Suprapubic skin (tissue), 4 donors: ENCODE results near the gene LPP. TPM values are rescaled to one million over a fixed set of nuclear protein-coding genes. Genes with fewer than 3 reads are reported as not detected.

Experiments
- DNase-seq, 2 donors: peaks; one replicate each; pipeline ENCODE4 v3.0.0-alpha.2; 2019; ENCODE audit warnings: low spot score in 2 of 2
- H3K27ac ChIP-seq: fragments of 200-600 bp; sonication (generic); one replicate; pipeline ENCODE4 v1.5.1; 2019
- H3K27me3 ChIP-seq: fragments of 200-600 bp; sonication (generic); one replicate; pipeline ENCODE4 v1.5.1; 2019
- H3K36me3 ChIP-seq: fragments of 200-600 bp; sonication (generic); one replicate; pipeline ENCODE4 v1.5.1; 2019
- H3K4me1 ChIP-seq: fragments of 200-600 bp; sonication (generic); one replicate; pipeline ENCODE4 v1.5.1; 2019
- H3K4me3 ChIP-seq: fragments of 200-600 bp; sonication (generic); one replicate; pipeline ENCODE4 v1.5.1; 2019; ENCODE audit warnings: mild to moderate bottlenecking
- H3K9me3 ChIP-seq: fragments of 200-600 bp; sonication (generic); one replicate; pipeline ENCODE4 v1.5.1; 2019
- CTCF ChIP-seq, 2 donors: fragments of 200-600 bp in 1 of 2; fragments of 450-650 bp in 1 of 2; sonication (generic) in 1 of 2; IDR thresholded peaks; one replicate each; pipeline ENCODE4 v1.5.1; 2016 to 2019; ENCODE audit warnings: antibody characterized with exemption in 2 of 2, mild to moderate bottlenecking in 1 of 2, moderate library complexity in 1 of 2
- EP300 ChIP-seq: sonication (generic); formaldehyde crosslinking; IDR thresholded peaks from one replicate; pipeline ENCODE4 v1.6.1; 2017; ENCODE audit warnings: antibody characterized with exemption
- POLR2A ChIP-seq, 2 donors: fragments of 450-650 bp; IDR thresholded peaks; one replicate each; pipeline ENCODE4 v1.6.1; 2017; ENCODE audit warnings: antibody characterized with exemption in 2 of 2, mild to moderate bottlenecking in 2 of 2, moderate library complexity in 2 of 2
- POLR2AphosphoS5 ChIP-seq, 3 donors: sonication (generic); formaldehyde crosslinking; IDR thresholded peaks; one replicate each; pipeline ENCODE4 v1.6.1; 2017; ENCODE audit warnings: antibody characterized with exemption in 3 of 3
- WGBS: methylation state at CpG from one replicate; pipeline ENCODE4 v1.1.5; 2018; 5-methylcytosine and 5-hydroxymethylcytosine counted together
- total RNA-seq, 4 donors: library from RNA; depleted of rRNA; stranded (reverse); fragments of >200 nt; gene quantifications; one replicate each; pipeline ENCODE4 v1.1.0, GENCODE V29; 2016

Gene LPP
- total RNA-seq, 4 donors from 2014 or later = 56.8 to 127 (median 84.2) TPM

DNA sequence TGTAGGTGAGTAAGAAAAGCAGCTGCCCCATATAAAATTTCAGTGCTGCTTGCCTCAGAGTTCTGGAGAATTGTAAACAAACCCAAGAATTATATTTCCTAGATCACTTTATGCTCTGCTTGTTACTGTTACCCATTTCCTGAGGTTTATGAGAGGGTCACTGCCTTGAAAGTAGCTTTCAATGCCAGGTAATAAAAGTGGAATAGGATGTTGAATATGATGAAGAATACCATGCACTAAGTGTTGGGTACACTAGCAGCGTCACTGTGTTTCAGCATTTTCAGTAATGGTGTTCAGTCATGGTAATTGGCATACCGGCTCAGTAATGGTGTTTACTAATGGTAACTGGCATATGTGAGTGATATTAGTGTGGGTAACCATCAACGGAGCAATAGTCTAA is 568.0 kb downstream of the LPP start:
- Histone ChIP-seq H3K27me3 (no peaks in the 10 kb centered on the region), H3K27ac (no peak overlapping the region), H3K4me1 (no peaks in the 10 kb centered on the region), H3K4me3 (no peak overlapping the region), H3K36me3 (no peaks in the 10 kb centered on the region), H3K9me3 (no peaks in the 10 kb centered on the region)
- TF ChIP-seq EP300 (no peak), POLR2A (IDR thresholded peaks at IDR 0.05) (no peak), POLR2AphosphoS5 (IDR thresholded peaks at IDR 0.05) (no peak), CTCF (IDR thresholded peaks at IDR 0.05) (no peak)
- no peak for DNase-seq
- 97% methylated on average over 3 of the region's 3 CpGs for WGBS

DNA sequence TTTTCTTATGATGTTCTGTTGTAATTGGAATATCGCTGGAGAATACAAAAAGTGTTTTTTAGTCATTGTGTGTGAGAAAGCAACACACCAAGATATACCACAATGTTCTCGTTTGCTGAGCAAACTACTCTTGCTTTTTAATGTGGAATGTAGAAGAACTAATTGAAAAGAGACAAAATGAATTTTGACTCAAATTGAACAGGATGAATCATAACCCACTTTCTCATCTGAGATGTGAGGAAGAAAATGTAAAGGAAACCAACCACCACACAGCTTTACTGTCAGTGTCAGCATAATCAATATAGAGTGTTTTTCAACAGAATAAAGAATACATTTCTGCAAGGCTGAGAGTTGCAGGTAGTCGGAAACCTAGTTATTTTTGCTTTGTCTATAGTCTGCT is 569.0 kb downstream of the LPP start:
- Histone ChIP-seq H3K4me1 (no peaks in the 10 kb centered on the region), H3K36me3 (no peaks in the 10 kb centered on the region), H3K27ac (no peak overlapping the region), H3K4me3 (no peak overlapping the region), H3K9me3 (no peaks in the 10 kb centered on the region), H3K27me3 (no peaks in the 10 kb centered on the region)
- 91% methylated on average over 3 of the region's 3 CpGs for WGBS
- no peak for TF ChIP-seq EP300
- no peak for TF ChIP-seq POLR2AphosphoS5 (IDR thresholded peaks at IDR 0.05)
- no peak for TF ChIP-seq CTCF (IDR thresholded peaks at IDR 0.05)
- TF ChIP-seq POLR2A (IDR thresholded peaks at IDR 0.05) = no peak
- DNase-seq = no peak

DNA sequence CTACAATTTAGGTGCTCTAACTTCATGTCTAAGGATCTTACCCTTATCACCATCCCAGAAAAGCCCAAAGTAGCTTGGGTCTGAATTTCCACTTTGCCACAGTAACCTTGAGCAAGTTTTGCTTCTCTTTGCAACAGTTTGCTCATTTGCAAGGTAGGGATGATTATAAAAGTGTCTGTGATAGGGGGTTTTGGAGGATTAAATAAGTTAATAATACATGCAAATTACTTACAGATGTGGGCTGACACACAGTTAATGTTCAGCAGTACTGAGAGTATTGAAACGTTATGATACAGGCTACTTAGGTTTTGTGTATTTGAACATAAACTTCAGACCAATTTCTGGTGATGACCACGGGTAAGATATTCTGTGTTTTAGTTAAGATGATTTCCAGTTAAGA is 573.1 kb downstream of the LPP start:
- Histone ChIP-seq H3K9me3 (no peaks in the 10 kb centered on the region), H3K4me3 (no peak overlapping the region), H3K36me3 (no peaks in the 10 kb centered on the region), H3K27me3 (no peaks in the 10 kb centered on the region), H3K27ac (no peak overlapping the region), H3K4me1 (no peaks in the 10 kb centered on the region)
- TF ChIP-seq POLR2A (IDR thresholded peaks at IDR 0.05) = no peak
- TF ChIP-seq EP300 = no peak
- TF ChIP-seq POLR2AphosphoS5 (IDR thresholded peaks at IDR 0.05) = no peak
- TF ChIP-seq CTCF (IDR thresholded peaks at IDR 0.05) = no peak
- no peak for DNase-seq
- WGBS = 82% methylated on average over 2 of the region's 2 CpGs

DNA sequence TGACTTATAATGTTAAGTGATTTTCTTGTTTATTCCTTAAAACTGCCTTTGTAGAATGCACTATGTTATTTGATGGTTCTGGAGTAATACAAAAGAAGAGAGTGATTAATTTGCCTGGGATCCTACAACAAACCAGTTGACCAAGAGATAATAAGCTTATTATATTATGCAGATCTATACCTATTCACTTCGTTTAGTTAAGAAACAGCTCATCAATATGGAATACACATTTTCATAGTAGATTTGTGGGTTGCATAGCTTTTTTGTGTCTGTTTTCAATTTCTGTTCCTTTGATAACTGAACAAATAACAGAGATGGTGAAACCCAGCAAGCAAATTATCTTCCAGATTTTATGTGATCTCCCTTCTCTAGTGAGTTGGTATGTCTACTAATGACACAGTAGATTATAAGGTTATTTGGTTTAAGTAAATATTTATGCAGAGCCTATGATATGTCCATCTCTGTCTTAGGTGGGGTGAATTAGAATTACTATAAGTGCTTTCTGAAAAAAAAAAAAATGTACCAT is 574.5 kb downstream of the LPP start:
- no peak overlapping the region for H3K27ac ChIP-seq
- H3K36me3 ChIP-seq = no peaks in the 10 kb centered on the region
- no peak for DNase-seq
- TF ChIP-seq POLR2A (IDR thresholded peaks at IDR 0.05) (no peak), EP300 (no peak), CTCF (IDR thresholded peaks at IDR 0.05) (no peak), POLR2AphosphoS5 (IDR thresholded peaks at IDR 0.05) (no peak)
- H3K4me1 ChIP-seq = no peaks in the 10 kb centered on the region
- no peaks in the 10 kb centered on the region for H3K27me3 ChIP-seq
- no peaks in the 10 kb centered on the region for H3K9me3 ChIP-seq
- H3K4me3 ChIP-seq = no peak overlapping the region
- 0% methylated on average over 1 of the region's 1 CpG for WGBS

- 96% methylated on average over 1 of the region's 1 CpG for WGBS
Measured at GRCh38 chr3:188729422-188729821, 575.5 kb downstream of the LPP start.

More at GRCh38 chr3:188729422-188729821, 575.5 kb downstream of the LPP start:
- Histone ChIP-seq H3K27ac (no peak overlapping the region), H3K4me1 (no peaks in the 10 kb centered on the region), H3K27me3 (no peaks in the 10 kb centered on the region), H3K4me3 (no peak overlapping the region), H3K36me3 (no peaks in the 10 kb centered on the region), H3K9me3 (no peaks in the 10 kb centered on the region)
- no peak for DNase-seq
- TF ChIP-seq POLR2AphosphoS5 (IDR thresholded peaks at IDR 0.05) (no peak), EP300 (no peak), CTCF (IDR thresholded peaks at IDR 0.05) (no peak), POLR2A (IDR thresholded peaks at IDR 0.05) (no peak)
